Stimulated activated CD8-positive, alpha-beta memory T cell treated with anti-CD3 and anti-CD28 coated beads, Interleukin-7, amount 100 ng/mL, for 4 hours (primary cell): ENCODE measurements around the gene TRIM62.
A peak's percentile ranks its signal among the peaks of the same experiment; 100 is the strongest.

Experiments used
- DNase-seq, 2 donors: peaks; one replicate each; pipeline ENCODE4 v3.0.0-alpha.2; 2020; ENCODE audit warnings: low read depth in 2 of 2

Gene TRIM62

GRCh38 chr1:33181921-33182341, at the start of gene TRIM62:
TSS of gene TRIM62 (minus strand) at chr1:33182043. CDS start at chr1:33181432, 611 bp downstream.
- DNase-seq, result peak; percentile 45 to 78

GRCh38 chr1:33231166-33231565, 49.3 kb upstream of the TRIM62 start:
- DNase-seq, result no peak

- no peak for DNase-seq
Measured at GRCh38 chr1:33228935-33229487, 47.2 kb upstream of the TRIM62 start.

GRCh38 chr1:33225586-33225985, 43.7 kb upstream of the TRIM62 start:
- DNase-seq, result no peak

- DNase-seq, result no peak
Measured at GRCh38 chr1:33224166-33224707, 42.4 kb upstream of the TRIM62 start.

- DNase-seq, result no peak
Measured at GRCh38 chr1:33222381-33222780, 40.5 kb upstream of the TRIM62 start.

- DNase-seq, result no peak
Measured at GRCh38 chr1:33221385-33221758, 39.5 kb upstream of the TRIM62 start.

- DNase-seq, result no peak
Measured at GRCh38 chr1:33220676-33221384, 39.0 kb upstream of the TRIM62 start.

GRCh38 chr1:33219886-33220661, 38.2 kb upstream of the TRIM62 start:
- no peak for DNase-seq

- DNase-seq, result no peak
Measured at GRCh38 chr1:33211972-33212371, 30.1 kb upstream of the TRIM62 start.

GRCh38 chr1:33206340-33206739, 24.5 kb upstream of the TRIM62 start:
- DNase-seq, result no peak

GRCh38 chr1:33195556-33195955, 13.7 kb upstream of the TRIM62 start:
- DNase-seq, result no peak

- DNase-seq, result no peak
Measured at GRCh38 chr1:33191731-33192275, 10.0 kb upstream of the TRIM62 start.

- DNase-seq, result no peak
Measured at GRCh38 chr1:33190701-33191100, 8.9 kb upstream of the TRIM62 start.

GRCh38 chr1:33188572-33189275, 6.9 kb upstream of the TRIM62 start:
- DNase-seq, result no peak

GRCh38 chr1:33186936-33187335, 5.1 kb upstream of the TRIM62 start:
- no peak for DNase-seq

- DNase-seq, result no peak
Measured at GRCh38 chr1:33185541-33185940, 3.7 kb upstream of the TRIM62 start.

GRCh38 chr1:33183306-33183705, 1.5 kb upstream of the TRIM62 start:
- no peak for DNase-seq

- no peak for DNase-seq
Measured at GRCh38 chr1:33182896-33183295, 1.1 kb upstream of the TRIM62 start.

- DNase-seq, result no peak
Measured at GRCh38 chr1:33182401-33182841, 578 bp upstream of the TRIM62 start.
